K562 (cell line): ENCODE data around the gene FMNL2.

Experiments
- TAL1 ChIP-seq: fragments of 450-650 bp; IDR thresholded peaks from 2 replicates; pipeline ENCODE4 v1.6.1; 2016; ENCODE audit warnings: mild to moderate bottlenecking
- TF ChIP-seq, protein P1 (sequence below), 3 experiments: IDR thresholded peaks in 2 of 3; conservative IDR thresholded peaks in 1 of 3; 2 replicates each; pipeline ENCODE4 v1.5.1; 2011 to 2012; ENCODE audit warnings: low read length in 3 of 3, mild to moderate bottlenecking in 3 of 3, control low read depth in 2 of 3, improper control_type of control experiment in 1 of 3, inconsistent platforms in 1 of 3, low read depth in 1 of 3, mixed read lengths in 1 of 3, moderate library complexity in 1 of 3; ENCODE audit not compliant: insufficient read depth in 2 of 3

DNA sequence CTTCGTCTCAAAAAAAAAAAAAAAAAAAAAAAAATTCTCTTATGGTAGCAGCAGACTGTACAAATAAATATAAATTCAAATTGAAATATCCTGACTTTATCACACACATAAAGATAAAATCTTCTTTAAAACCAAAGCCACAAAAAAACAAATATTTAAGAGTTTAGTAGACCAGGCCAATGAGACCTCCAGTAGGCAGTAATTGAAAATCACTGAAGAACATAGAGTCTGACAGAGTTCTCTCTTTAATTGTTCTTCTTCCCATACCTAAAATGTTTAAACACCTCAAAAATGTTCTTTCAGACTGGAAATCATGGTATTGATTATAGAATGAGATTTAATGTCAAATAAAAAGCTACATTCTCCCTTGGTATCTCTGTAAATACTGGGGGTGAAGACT, 361.5 kb downstream of the FMNL2 start:
- TF ChIP-seq, protein P1, sequence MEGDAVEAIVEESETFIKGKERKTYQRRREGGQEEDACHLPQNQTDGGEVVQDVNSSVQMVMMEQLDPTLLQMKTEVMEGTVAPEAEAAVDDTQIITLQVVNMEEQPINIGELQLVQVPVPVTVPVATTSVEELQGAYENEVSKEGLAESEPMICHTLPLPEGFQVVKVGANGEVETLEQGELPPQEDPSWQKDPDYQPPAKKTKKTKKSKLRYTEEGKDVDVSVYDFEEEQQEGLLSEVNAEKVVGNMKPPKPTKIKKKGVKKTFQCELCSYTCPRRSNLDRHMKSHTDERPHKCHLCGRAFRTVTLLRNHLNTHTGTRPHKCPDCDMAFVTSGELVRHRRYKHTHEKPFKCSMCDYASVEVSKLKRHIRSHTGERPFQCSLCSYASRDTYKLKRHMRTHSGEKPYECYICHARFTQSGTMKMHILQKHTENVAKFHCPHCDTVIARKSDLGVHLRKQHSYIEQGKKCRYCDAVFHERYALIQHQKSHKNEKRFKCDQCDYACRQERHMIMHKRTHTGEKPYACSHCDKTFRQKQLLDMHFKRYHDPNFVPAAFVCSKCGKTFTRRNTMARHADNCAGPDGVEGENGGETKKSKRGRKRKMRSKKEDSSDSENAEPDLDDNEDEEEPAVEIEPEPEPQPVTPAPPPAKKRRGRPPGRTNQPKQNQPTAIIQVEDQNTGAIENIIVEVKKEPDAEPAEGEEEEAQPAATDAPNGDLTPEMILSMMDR (IDR thresholded peaks at IDR 0.05 in 2 of 3, conservative IDR thresholded peaks at IDR 0.05 in 1 of 3; ENCODE audit: insufficient read depth in 2 of 3, low read depth in 1 of 3, low read length in 3 of 3) = no peak
- TF ChIP-seq TAL1 = no peak
